CD14-positive monocyte (primary cell): ENCODE data around the gene DNAH7. TPM values are rescaled to one million over a fixed set of nuclear protein-coding genes. Genes with fewer than 3 reads are reported as not detected.

ENCODE experiments used
- DNase-seq, 3 donors: peaks; one replicate each; pipeline ENCODE4 v3.0.0-alpha.2; 2011 to 2022
- H2AFZ ChIP-seq: 2 replicates; pipeline ENCODE4 v1.6.0; 2012; ENCODE audit warnings: mild to moderate bottlenecking, low read depth, low read length, inconsistent platforms; ENCODE audit not compliant: insufficient read depth, poor library complexity, severe bottlenecking
- H3K27ac ChIP-seq, 2 donors: 1 replicate in 1 of 2; 2 replicates in 1 of 2; pipeline ENCODE4 v1.5.1; 2012 to 2013; ENCODE audit warnings: low read length in 2 of 2, control low read depth in 1 of 2, inconsistent platforms in 1 of 2, low read depth in 1 of 2, mild to moderate bottlenecking in 1 of 2
- H3K27me3 ChIP-seq, 2 donors: one replicate each; pipeline versions ENCODE4 v1.6.0 to v1.6.1; 2011 to 2013; ENCODE audit warnings: low read length in 2 of 2; ENCODE audit not compliant: control insufficient read depth in 2 of 2, insufficient read depth in 2 of 2
- H3K36me3 ChIP-seq, 2 donors: replicated peaks in 1 of 2; 1 replicate in 1 of 2; 2 replicates in 1 of 2; pipeline versions ENCODE4 v1.5.1 to v1.6.1; 2012 to 2013; ENCODE audit warnings: low read length in 2 of 2, control low read depth in 1 of 2, inconsistent platforms in 1 of 2, mild to moderate bottlenecking in 1 of 2; ENCODE audit not compliant: insufficient read depth in 2 of 2, control insufficient read depth in 1 of 2
- H3K4me1 ChIP-seq, 2 donors: 1 replicate in 1 of 2; 2 replicates in 1 of 2; pipeline versions ENCODE4 v1.5.1 to v1.6.1; 2012 to 2013; ENCODE audit warnings: low read length in 2 of 2, control low read depth in 1 of 2, inconsistent platforms in 1 of 2, mild to moderate bottlenecking in 1 of 2, moderate library complexity in 1 of 2; ENCODE audit not compliant: insufficient read depth in 2 of 2, control insufficient read depth in 1 of 2
- H3K4me2 ChIP-seq: replicated peaks from 2 replicates; pipeline ENCODE3; 2012; ENCODE audit warnings: low read length, moderate library complexity, mild to moderate bottlenecking; ENCODE audit not compliant: poor library complexity, severe bottlenecking; ENCODE audit errors: extremely low read depth
- H3K4me3 ChIP-seq, 3 experiments: fragments of 200-600 bp in 1 of 3; sonication (generic) in 1 of 3; replicated peaks in 1 of 3; 1 replicate in 2 of 3; 2 replicates in 1 of 3; pipeline ENCODE4 v1.5.1; 2011 to 2013; ENCODE audit warnings: low read length in 3 of 3, mild to moderate bottlenecking in 3 of 3, control low read depth in 2 of 3, low read depth in 2 of 3, inconsistent platforms in 1 of 3, moderate library complexity in 1 of 3
- H3K79me2 ChIP-seq: 2 replicates; pipeline ENCODE4 v1.6.0; 2012; ENCODE audit warnings: mild to moderate bottlenecking, control low read depth, inconsistent platforms, low read length, moderate library complexity; ENCODE audit not compliant: insufficient read depth
- H3K9ac ChIP-seq: 2 replicates; pipeline ENCODE4 v1.6.0; 2017; ENCODE audit warnings: low read length, mild to moderate bottlenecking; ENCODE audit not compliant: insufficient read depth, poor library complexity, severe bottlenecking
- H3K9me3 ChIP-seq, 2 donors: replicated peaks in 1 of 2; 1 replicate in 1 of 2; 2 replicates in 1 of 2; pipeline versions ENCODE4 v1.5.1 to v1.6.1; 2012 to 2013; ENCODE audit warnings: low read length in 2 of 2, control low read depth in 1 of 2; ENCODE audit not compliant: control insufficient read depth in 1 of 2, insufficient read depth in 1 of 2
- H4K20me1 ChIP-seq: 2 replicates; pipeline ENCODE4 v1.6.0; 2012; ENCODE audit warnings: mild to moderate bottlenecking, low read length, control low read depth, moderate library complexity; ENCODE audit not compliant: insufficient read depth
- H3K27ac Mint-ChIP-seq, 7 donors: one replicate each; pipeline ENCODE4 v1.8.0; 2020; ENCODE audit warnings: mild to moderate bottlenecking in 7 of 7, mixed read lengths in 7 of 7, moderate library complexity in 6 of 7, inconsistent platforms in 2 of 7
- H3K27me3 Mint-ChIP-seq, 3 donors: one replicate each; pipeline ENCODE4 v1.8.0; 2021 to 2022; ENCODE audit warnings: low read depth in 3 of 3, mild to moderate bottlenecking in 3 of 3, mixed read lengths in 3 of 3, moderate library complexity in 3 of 3, inconsistent platforms in 1 of 3
- H3K36me3 Mint-ChIP-seq, 2 donors: one replicate each; pipeline ENCODE4 v1.8.0; 2020; ENCODE audit warnings: mixed read lengths in 2 of 2, inconsistent platforms in 1 of 2, mild to moderate bottlenecking in 1 of 2
- H3K4me1 Mint-ChIP-seq: one replicate; pipeline ENCODE4 v1.8.0; 2020; ENCODE audit warnings: mild to moderate bottlenecking, mixed read lengths
- H3K4me3 Mint-ChIP-seq, 2 donors: one replicate each; pipeline ENCODE4 v1.8.0; 2020; ENCODE audit warnings: mild to moderate bottlenecking in 2 of 2, mixed read lengths in 2 of 2, moderate library complexity in 1 of 2
- H3K9me3 Mint-ChIP-seq, 7 donors: one replicate each; pipeline ENCODE4 v1.8.0; 2020 to 2022; ENCODE audit warnings: mixed read lengths in 7 of 7, mild to moderate bottlenecking in 6 of 7, moderate library complexity in 6 of 7, inconsistent platforms in 2 of 7
- intact Hi-C, 2 donors: fragments of 100-400 bp; cut with micrococcal nuclease; formaldehyde crosslinking; loops; one replicate each; pipeline versions ENCODE4 v1.15.0 to v1.15.1; 2023
- polyA plus RNA-seq, 3 donors: library from polyadenylated mRNA; depleted of rRNA in 1 of 3; unstranded in 2 of 3; stranded (reverse) in 1 of 3; fragments of 300-500 nt in 2 of 3; fragments of >200 nt in 1 of 3; fragmentation: Illumina TruSeq in 2 of 3; gene quantifications; 1 replicate in 2 of 3; 2 replicates in 1 of 3; pipeline ENCODE4 v1.2.3, GENCODE V29; 2012 to 2021
- TF ChIP-seq, protein P1 (sequence below): fragments of 200-600 bp; IDR thresholded peaks from one replicate; pipeline ENCODE4 v1.8.0; 2022; ENCODE audit warnings: antibody characterized with exemption, mild to moderate bottlenecking

Gene DNAH7
- polyA plus RNA-seq, 3 donors = 0.07 TPM; not detected in 2

GRCh38 chr2:196041786-196042185 is 26.9 kb downstream of the DNAH7 start:
- H3K79me2 ChIP-seq = no peaks in the 10 kb centered on the region
- H3K27ac ChIP-seq = no peak overlapping the region
- H3K4me3 ChIP-seq = no peak overlapping the region
- intact Hi-C loops = no loop called here
- Mint-ChIP-seq H3K9me3 (peaks cover 16 to 34% (median 25%) of the 10 kb centered on the region in 7 donors), H3K4me3 (no peak overlapping the region), H3K27ac (no peak overlapping the region), H3K36me3 (no peaks in the 10 kb centered on the region), H3K27me3 (no peaks in the 10 kb centered on the region), H3K4me1 (peaks cover 6% of the 10 kb centered on the region)
- H3K4me2 ChIP-seq = no peak overlapping the region
- no peaks in the 10 kb centered on the region for H3K36me3 ChIP-seq
- no peaks in the 10 kb centered on the region for H4K20me1 ChIP-seq
- TF ChIP-seq, protein P1, sequence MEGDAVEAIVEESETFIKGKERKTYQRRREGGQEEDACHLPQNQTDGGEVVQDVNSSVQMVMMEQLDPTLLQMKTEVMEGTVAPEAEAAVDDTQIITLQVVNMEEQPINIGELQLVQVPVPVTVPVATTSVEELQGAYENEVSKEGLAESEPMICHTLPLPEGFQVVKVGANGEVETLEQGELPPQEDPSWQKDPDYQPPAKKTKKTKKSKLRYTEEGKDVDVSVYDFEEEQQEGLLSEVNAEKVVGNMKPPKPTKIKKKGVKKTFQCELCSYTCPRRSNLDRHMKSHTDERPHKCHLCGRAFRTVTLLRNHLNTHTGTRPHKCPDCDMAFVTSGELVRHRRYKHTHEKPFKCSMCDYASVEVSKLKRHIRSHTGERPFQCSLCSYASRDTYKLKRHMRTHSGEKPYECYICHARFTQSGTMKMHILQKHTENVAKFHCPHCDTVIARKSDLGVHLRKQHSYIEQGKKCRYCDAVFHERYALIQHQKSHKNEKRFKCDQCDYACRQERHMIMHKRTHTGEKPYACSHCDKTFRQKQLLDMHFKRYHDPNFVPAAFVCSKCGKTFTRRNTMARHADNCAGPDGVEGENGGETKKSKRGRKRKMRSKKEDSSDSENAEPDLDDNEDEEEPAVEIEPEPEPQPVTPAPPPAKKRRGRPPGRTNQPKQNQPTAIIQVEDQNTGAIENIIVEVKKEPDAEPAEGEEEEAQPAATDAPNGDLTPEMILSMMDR = no peak
- H3K27me3 ChIP-seq = no peaks in the 10 kb centered on the region
- H2AFZ ChIP-seq = no peak overlapping the region
- H3K9ac ChIP-seq = no peak overlapping the region
- H3K4me1 ChIP-seq = no peaks in the 10 kb centered on the region
- H3K9me3 ChIP-seq = peaks cover 0 to 5% of the 10 kb centered on the region in 2 donors
- DNase-seq = no peak

- no peak overlapping the region for H3K27ac ChIP-seq
- TF ChIP-seq, protein P1 = no peak
- H4K20me1 ChIP-seq = no peaks in the 10 kb centered on the region
- no peaks in the 10 kb centered on the region for H3K27me3 Mint-ChIP-seq
- no peak overlapping the region for H3K4me2 ChIP-seq
- no peak overlapping the region for H2AFZ ChIP-seq
- DNase-seq = no peak
- no peak overlapping the region for H3K9ac ChIP-seq
- no peaks in the 10 kb centered on the region for H3K36me3 ChIP-seq
- no peak overlapping the region for H3K27ac Mint-ChIP-seq
- no peaks in the 10 kb centered on the region for H3K79me2 ChIP-seq
- H3K36me3 Mint-ChIP-seq = no peaks in the 10 kb centered on the region
- peaks cover 0 to 18% of the 10 kb centered on the region in 2 donors for H3K9me3 ChIP-seq
- H3K4me1 ChIP-seq = no peaks in the 10 kb centered on the region
- H3K4me1 Mint-ChIP-seq = no peaks in the 10 kb centered on the region
- intact Hi-C loops = no loop called here
- H3K9me3 Mint-ChIP-seq = peaks cover 21 to 39% (median 35%) of the 10 kb centered on the region in 7 donors
- H3K4me3 Mint-ChIP-seq = no peak overlapping the region
- no peaks in the 10 kb centered on the region for H3K27me3 ChIP-seq
- no peak overlapping the region for H3K4me3 ChIP-seq
These were observed 28.4 kb downstream of the DNAH7 start for GRCh38 chr2:196040218-196040617.
